Activated T-helper 17 cell treated with anti-CD3 and anti-CD28 coated beads, Interleukin-2, amount 50 U/mL, for 72 hours (primary cell): ENCODE measurements around the gene NFIB. TPM values are rescaled to one million over a fixed set of nuclear protein-coding genes. Genes with fewer than 3 reads are reported as not detected.

ENCODE experiments used
- ATAC-seq: fragments of 150-1000 bp; cut with Tn5 transposase; replicated peaks from 2 replicates; pipeline ENCODE4 v1.10.0; 2021; ENCODE audit warnings: mild to moderate bottlenecking, moderate library complexity
- H3K27ac Mint-ChIP-seq: one replicate; pipeline ENCODE4 v1.8.0; 2022; ENCODE audit warnings: mixed read lengths
- H3K27me3 Mint-ChIP-seq: one replicate; pipeline ENCODE4 v1.8.0; 2022; ENCODE audit warnings: mixed read lengths
- H3K36me3 Mint-ChIP-seq: one replicate; pipeline ENCODE4 v1.8.0; 2022; ENCODE audit warnings: low read depth, mild to moderate bottlenecking, mixed read lengths
- H3K4me1 Mint-ChIP-seq: one replicate; pipeline ENCODE4 v1.8.0; 2022; ENCODE audit warnings: mixed read lengths
- H3K4me3 Mint-ChIP-seq: one replicate; pipeline ENCODE4 v1.8.0; 2022; ENCODE audit warnings: mild to moderate bottlenecking, mixed read lengths
- H3K9me3 Mint-ChIP-seq: one replicate; pipeline ENCODE4 v1.8.0; 2022; ENCODE audit warnings: mixed read lengths
- total RNA-seq, 2 donors: library from RNA; stranded (reverse); gene quantifications; one replicate each; pipeline ENCODE4 v1.2.3, GENCODE V29; 2022

NFIB gene
- total RNA-seq, 2 donors from 2014 or later = 0.15 TPM; not detected in 1

GRCh38 chr9:14210428-14210827 lies 103.5 kb downstream of the NFIB start:
- Mint-ChIP-seq H3K36me3 (no peaks in the 10 kb centered on the region), H3K4me1 (no peaks in the 10 kb centered on the region), H3K4me3 (no peak overlapping the region), H3K27ac (no peak overlapping the region), H3K27me3 (peaks cover 12% of the 10 kb centered on the region), H3K9me3 (peaks cover 4% of the 10 kb centered on the region)
- ATAC-seq = no peak

DNA sequence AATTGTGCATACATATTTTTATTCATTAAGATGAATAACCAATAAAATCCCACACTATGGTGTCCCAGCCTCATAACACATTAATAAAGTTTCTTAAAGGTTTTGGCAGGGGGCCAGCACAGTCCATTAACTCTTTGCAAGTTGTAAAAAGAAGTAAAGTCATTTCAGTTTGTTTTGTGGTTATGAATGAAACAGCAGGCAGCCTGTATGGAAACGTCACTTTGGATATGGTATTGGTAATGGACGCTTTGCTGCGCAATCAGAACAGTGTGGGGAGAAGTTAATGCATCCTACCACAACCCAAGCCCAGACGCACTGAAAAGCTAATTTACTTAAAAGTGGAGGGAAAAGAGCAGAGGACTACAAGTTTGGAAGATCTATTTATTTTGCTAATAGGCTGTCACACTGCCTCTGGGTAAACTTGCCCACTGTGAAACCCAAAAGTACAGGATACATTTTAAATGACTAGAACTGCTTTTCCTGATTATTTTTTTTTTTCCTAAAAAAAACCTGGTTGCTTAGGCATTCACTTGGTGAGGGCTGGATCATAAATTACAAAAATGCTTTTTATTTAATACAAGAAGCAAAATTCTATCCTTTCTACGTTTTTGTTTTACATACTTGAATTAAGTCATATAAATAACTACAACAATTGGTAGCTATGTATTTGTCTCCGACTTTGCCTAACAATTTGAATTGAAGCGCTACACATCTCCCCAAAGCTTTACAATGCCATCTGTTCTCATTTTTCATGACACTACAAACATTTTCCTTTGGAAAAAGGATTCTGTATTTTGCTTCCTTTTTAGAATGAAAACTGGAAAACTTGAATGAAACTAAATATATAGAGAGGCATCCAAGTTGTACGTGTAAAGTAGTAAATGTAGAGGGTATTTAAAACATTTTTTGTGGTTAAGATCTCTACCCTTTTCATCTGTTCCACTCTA lies 104.3 kb downstream of the NFIB start:
- ATAC-seq = no peak
- Mint-ChIP-seq H3K4me3 (no peak overlapping the region), H3K9me3 (peaks cover 4% of the 10 kb centered on the region), H3K36me3 (no peaks in the 10 kb centered on the region), H3K27ac (no peak overlapping the region), H3K27me3 (peaks cover 12% of the 10 kb centered on the region), H3K4me1 (no peaks in the 10 kb centered on the region)

GRCh38 chr9:14207352-14207995 lies 106.5 kb downstream of the NFIB start:
- Mint-ChIP-seq H3K9me3 (peaks cover 4% of the 10 kb centered on the region), H3K4me1 (no peaks in the 10 kb centered on the region), H3K36me3 (no peaks in the 10 kb centered on the region), H3K27ac (no peak overlapping the region), H3K27me3 (peaks cover 7% of the 10 kb centered on the region), H3K4me3 (no peak overlapping the region)
- no peak for ATAC-seq

DNA sequence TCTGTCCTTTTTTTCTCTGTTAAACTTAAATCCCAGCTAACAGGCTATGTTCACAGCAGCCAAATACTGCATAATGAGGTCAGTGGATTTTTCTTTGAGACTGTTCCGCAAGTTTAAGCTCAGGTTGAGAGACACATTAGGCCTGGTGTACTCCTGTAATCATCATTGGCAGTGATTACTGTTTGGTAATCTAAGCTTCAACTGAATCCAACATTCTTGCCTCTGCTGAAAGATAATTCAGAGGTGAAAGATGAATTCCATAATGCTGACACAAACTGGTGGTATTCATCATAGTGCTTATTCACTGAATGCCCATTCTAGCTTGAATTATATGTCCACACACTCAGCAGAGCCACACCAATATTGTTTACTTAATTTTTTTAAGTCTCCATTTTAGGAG lies 108.5 kb downstream of the NFIB start:
- Mint-ChIP-seq H3K27me3 (peaks cover 14% of the 10 kb centered on the region), H3K4me1 (no peaks in the 10 kb centered on the region), H3K9me3 (peaks cover 4% of the 10 kb centered on the region), H3K36me3 (no peaks in the 10 kb centered on the region), H3K4me3 (no peak overlapping the region), H3K27ac (no peak overlapping the region)
- no peak for ATAC-seq

- Mint-ChIP-seq H3K36me3 (no peaks in the 10 kb centered on the region), H3K9me3 (peaks cover 4% of the 10 kb centered on the region), H3K4me1 (no peaks in the 10 kb centered on the region), H3K27ac (no peak overlapping the region), H3K4me3 (no peak overlapping the region), H3K27me3 (peaks cover 14% of the 10 kb centered on the region)
- ATAC-seq = no peak
Observed at GRCh38 chr9:14203356-14204056, 110.4 kb downstream of the NFIB start.

DNA sequence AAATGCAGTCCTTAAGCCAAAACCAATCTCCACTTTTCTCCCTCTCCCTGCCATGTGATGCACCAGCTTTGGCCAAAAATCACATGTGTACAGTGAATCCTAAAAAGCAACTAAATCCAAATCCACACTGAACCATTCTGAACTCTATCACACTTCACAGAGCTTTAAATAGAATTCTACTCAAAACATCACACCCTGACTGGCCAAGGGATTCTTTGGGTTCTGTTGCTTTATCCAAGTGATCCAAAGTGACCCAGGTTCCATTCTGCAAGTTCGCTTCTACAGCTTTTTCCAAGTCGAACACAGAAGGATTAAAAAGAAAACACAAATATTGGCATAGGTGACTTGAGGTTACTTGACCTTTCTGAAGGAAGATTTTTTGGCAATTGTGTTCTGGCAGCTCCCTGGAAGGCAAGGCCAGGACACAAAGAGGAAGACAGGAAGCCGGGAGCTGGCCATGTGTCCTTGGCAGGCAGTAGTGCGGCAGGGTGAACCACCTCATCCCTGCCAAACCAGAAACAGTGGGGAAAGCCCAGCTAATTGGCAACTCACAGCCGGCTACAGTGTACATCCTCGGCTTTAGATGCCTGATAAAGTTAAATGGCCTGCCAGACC lies 115.0 kb downstream of the NFIB start:
- Mint-ChIP-seq H3K4me1 (no peaks in the 10 kb centered on the region), H3K27ac (no peak overlapping the region), H3K36me3 (no peaks in the 10 kb centered on the region), H3K27me3 (peaks cover 10% of the 10 kb centered on the region), H3K9me3 (no peaks in the 10 kb centered on the region), H3K4me3 (no peak overlapping the region)
- no peak for ATAC-seq

GRCh38 chr9:14198047-14198840 lies 115.7 kb downstream of the NFIB start:
- no peaks in the 10 kb centered on the region for H3K4me1 Mint-ChIP-seq
- peaks cover 10% of the 10 kb centered on the region for H3K27me3 Mint-ChIP-seq
- no peak overlapping the region for H3K4me3 Mint-ChIP-seq
- H3K27ac Mint-ChIP-seq = no peak overlapping the region
- no peak for ATAC-seq
- H3K36me3 Mint-ChIP-seq = no peaks in the 10 kb centered on the region
- H3K9me3 Mint-ChIP-seq = no peaks in the 10 kb centered on the region

DNA sequence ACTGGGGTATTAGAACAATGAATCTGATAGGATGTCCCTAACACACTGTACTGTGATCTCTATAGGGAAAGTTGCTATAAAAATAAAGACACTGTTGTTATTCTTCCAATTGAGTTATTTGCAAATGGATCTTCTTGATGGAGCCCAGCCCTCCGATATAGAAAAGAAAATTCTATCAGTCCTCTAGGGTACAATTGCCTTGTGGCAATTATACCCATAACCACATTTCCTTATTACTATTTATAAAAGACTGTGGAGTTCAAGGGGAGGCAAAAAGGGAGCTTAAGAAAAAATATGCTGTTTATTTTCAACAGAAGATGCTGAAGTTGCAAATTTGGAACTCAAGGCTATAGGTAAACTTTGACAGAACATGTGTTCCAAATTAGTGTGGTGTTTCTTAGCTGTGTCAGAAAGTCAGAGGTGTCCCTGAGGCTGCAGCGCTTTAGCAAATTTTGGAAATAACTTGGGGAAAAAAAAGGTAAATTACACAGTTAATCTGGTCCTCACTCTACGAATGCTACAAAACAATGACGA lies 116.5 kb downstream of the NFIB start:
- no peak overlapping the region for H3K27ac Mint-ChIP-seq
- H3K36me3 Mint-ChIP-seq = no peaks in the 10 kb centered on the region
- H3K4me1 Mint-ChIP-seq = no peaks in the 10 kb centered on the region
- H3K9me3 Mint-ChIP-seq = no peaks in the 10 kb centered on the region
- no peak overlapping the region for H3K4me3 Mint-ChIP-seq
- H3K27me3 Mint-ChIP-seq = peaks cover 14% of the 10 kb centered on the region
- no peak for ATAC-seq

- no peak overlapping the region for H3K27ac Mint-ChIP-seq
- no peaks in the 10 kb centered on the region for H3K9me3 Mint-ChIP-seq
- ATAC-seq = no peak
- H3K4me1 Mint-ChIP-seq = no peaks in the 10 kb centered on the region
- no peaks in the 10 kb centered on the region for H3K36me3 Mint-ChIP-seq
- H3K27me3 Mint-ChIP-seq = peaks cover 11% of the 10 kb centered on the region
- no peak overlapping the region for H3K4me3 Mint-ChIP-seq
Observed at GRCh38 chr9:14193328-14193990, 120.5 kb downstream of the NFIB start.

DNA sequence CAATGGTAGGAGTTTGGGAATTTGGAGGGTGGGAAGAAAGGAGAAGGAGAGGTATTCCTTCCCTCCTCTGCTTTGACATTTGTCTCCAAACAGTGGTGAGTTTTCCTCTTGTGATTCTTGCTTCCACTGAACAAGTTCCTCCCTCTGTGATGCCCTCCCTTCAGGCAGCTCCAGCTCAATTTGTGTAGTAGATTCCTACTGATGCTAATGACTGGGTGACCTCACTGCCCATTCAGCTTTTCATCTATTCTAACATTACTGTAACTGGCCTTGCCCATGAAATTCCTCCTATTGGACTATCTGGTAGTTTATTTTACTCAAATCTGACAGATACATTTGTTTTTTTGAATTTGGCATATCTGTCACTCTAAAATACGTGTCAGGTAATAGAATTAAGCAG lies 121.4 kb downstream of the NFIB start:
- no peaks in the 10 kb centered on the region for H3K9me3 Mint-ChIP-seq
- no peak overlapping the region for H3K27ac Mint-ChIP-seq
- no peaks in the 10 kb centered on the region for H3K4me1 Mint-ChIP-seq
- no peak overlapping the region for H3K4me3 Mint-ChIP-seq
- H3K36me3 Mint-ChIP-seq = no peaks in the 10 kb centered on the region
- no peak for ATAC-seq
- peaks cover 11% of the 10 kb centered on the region for H3K27me3 Mint-ChIP-seq

- H3K4me3 Mint-ChIP-seq = no peak overlapping the region
- H3K4me1 Mint-ChIP-seq = no peaks in the 10 kb centered on the region
- H3K9me3 Mint-ChIP-seq = no peaks in the 10 kb centered on the region
- H3K27ac Mint-ChIP-seq = no peak overlapping the region
- no peaks in the 10 kb centered on the region for H3K36me3 Mint-ChIP-seq
- peaks cover 11% of the 10 kb centered on the region for H3K27me3 Mint-ChIP-seq
- no peak for ATAC-seq
Observed at GRCh38 chr9:14191512-14191911, 122.4 kb downstream of the NFIB start.

GRCh38 chr9:14190240-14190639 lies 123.7 kb downstream of the NFIB start:
- H3K27ac Mint-ChIP-seq = no peak overlapping the region

DNA sequence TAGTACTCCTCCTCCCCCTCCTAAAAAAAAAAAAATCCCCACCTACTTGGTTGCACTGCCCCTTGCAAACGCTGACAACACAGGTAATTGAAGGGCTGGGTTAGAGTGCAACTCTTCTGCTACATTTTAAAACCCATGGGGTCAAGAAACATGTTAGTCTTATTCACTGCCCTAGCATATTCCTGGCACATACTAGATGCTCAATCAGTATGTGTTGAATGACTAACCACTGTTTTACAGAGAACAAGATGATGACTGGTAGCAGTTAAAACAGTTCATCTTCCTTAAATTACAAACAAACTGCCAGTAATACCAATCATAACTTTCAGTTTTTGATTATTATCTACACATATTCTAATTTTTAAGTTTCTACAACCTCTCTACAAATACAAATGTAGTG lies 124.4 kb downstream of the NFIB start:
- Mint-ChIP-seq H3K27ac (no peak overlapping the region), H3K4me1 (no peaks in the 10 kb centered on the region), H3K36me3 (no peaks in the 10 kb centered on the region), H3K9me3 (no peaks in the 10 kb centered on the region), H3K4me3 (no peak overlapping the region), H3K27me3 (peaks cover 11% of the 10 kb centered on the region)
- ATAC-seq = no peak

More at GRCh38 chr9:14190240-14190639, 123.7 kb downstream of the NFIB start:
- ATAC-seq = no peak
- no peaks in the 10 kb centered on the region for H3K4me1 Mint-ChIP-seq
- no peaks in the 10 kb centered on the region for H3K36me3 Mint-ChIP-seq
- H3K9me3 Mint-ChIP-seq = no peaks in the 10 kb centered on the region
- H3K4me3 Mint-ChIP-seq = no peak overlapping the region
- H3K27me3 Mint-ChIP-seq = peaks cover 11% of the 10 kb centered on the region
